SKM-1 treated with dmso at 0.1 percent for 144 hours (cell line): Measurements from ENCODE around the gene ADAMTS20.

ENCODE experiments used
- DNase-seq: peaks from one replicate; lab custom pipeline; 2025; ENCODE audit not compliant: unreplicated experiment; lab: John Stamatoyannopoulos, UW

Gene ADAMTS20

GRCh38 chr12:43317156-43317555 lies 234.8 kb downstream of the ADAMTS20 start:
- DNase-seq: no peak

DNA sequence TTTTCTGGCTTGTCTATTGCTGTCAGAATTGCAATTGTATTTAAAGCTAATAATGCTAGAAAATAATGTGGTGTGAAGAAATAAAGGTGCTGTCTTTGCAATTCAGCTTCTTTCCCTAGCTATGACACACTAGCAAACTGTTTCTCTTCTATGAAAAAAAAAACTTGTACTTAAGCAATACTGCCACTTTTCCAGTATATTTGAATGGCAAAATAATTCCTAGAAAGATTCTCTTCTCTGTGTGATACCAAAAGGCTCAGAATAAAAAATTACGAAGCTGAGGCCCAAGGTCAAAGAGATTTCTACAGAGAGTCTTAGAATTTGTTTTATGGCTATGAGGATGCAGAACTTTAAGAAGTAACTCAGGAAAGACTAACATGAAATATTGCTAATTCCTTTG lies 235.5 kb downstream of the ADAMTS20 start:
- DNase-seq: no peak

DNA sequence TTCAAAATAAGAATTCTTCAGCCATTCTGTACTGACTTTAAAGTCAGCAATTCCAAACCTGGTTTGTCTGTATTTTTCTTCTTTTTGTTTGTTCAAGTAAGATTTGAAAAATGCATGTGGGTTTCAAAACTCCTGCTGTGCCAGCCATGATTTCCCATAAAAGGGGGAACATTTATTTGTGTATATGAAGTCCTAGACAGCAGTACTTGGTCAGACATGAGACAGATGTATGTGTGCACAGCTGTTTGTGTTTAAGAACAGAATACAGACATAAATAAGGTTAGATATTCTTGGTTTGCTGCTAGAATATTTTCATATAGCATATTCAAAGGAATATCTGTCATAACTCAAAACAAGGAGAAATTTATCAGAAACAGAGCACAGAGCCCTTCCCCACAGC lies 236.0 kb downstream of the ADAMTS20 start:
- no peak for DNase-seq

DNA sequence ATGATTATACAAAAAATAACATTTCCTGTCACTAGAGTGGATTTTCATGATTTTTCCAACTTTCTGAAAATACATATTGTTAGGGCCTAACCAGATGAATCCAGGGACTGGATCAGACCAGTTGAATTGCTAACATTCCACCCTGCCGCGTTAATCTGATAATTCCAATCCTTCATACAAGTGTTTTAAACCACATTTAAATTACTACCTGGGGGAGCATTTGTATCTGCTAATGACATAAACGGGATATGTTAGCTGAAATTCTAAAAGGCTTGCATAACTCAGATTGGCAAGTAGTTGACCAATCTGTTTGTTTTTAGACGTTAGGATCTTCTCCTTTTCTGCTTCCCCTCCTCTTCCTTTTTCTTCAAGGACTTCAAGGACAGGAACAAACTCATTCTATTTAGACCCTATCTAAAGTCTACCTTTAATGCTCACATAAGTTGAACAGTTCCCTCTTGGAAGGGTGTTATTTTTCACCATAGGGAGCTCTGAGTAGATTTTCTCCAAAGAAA lies 239.0 kb downstream of the ADAMTS20 start:
- DNase-seq: peak; percentile 60

DNA sequence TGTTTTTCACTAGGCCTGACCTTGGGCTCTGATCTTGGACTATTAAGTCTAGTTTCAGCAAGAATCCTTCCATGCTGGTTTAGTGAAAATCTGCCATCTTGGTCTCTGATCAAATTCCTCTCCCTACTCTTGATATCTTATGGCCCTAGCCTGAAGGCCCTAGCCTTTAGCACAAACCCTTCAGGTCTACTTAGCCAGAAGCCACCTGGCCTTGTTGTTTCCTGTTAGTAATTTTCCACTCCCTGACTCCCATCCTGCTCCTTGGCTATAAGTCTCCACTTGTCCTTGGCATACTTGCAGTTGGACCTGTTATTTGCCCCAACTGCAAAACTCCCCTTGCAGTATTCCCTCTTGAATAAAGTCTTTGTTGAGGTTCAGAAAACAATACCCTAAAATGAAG lies 241.4 kb downstream of the ADAMTS20 start:
- DNase-seq: no peak

DNA sequence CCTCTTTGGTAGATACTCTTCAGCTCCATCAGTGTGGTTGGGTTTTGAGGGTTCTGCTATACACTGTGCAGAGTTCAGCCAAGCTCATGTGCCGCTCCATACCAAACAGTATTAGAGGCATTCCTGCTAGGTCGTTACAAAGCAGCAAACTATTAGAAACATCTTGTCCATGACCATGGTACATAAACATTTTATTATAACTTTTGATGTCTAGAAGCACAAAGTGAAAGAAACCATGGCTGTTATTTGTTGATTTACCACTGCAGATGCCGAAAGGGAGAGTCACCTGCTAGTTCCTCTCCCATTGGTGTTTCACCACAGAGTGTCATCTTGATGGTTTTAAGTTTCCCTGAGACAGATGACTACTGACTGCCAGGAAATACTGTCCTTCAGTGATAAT lies 242.0 kb downstream of the ADAMTS20 start:
- DNase-seq: no peak

- DNase-seq: no peak
Measured at GRCh38 chr12:43308776-43309175, 243.2 kb downstream of the ADAMTS20 start.

GRCh38 chr12:43307126-43307525 lies 244.9 kb downstream of the ADAMTS20 start:
- DNase-seq: no peak

DNA sequence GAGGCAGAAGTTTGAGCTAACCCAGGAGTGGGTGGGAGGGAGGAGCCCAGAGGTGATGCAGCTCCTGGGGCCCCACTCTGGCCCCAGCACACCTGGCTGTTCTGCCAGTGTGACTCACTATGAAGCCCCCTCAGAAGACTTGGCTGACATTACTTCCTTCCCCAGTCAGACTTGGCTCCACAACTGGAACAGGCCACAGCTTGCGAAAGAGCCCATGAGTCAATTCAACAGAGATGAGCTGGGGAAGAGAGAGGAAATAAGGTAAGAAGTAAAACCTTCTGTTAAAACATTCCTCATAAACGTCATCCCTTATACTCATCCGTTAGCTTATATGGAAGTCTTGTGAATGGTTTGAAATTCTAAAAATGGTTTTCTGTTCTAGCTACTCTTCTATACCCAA lies 245.9 kb downstream of the ADAMTS20 start:
- peak; percentile 28 for DNase-seq

DNA sequence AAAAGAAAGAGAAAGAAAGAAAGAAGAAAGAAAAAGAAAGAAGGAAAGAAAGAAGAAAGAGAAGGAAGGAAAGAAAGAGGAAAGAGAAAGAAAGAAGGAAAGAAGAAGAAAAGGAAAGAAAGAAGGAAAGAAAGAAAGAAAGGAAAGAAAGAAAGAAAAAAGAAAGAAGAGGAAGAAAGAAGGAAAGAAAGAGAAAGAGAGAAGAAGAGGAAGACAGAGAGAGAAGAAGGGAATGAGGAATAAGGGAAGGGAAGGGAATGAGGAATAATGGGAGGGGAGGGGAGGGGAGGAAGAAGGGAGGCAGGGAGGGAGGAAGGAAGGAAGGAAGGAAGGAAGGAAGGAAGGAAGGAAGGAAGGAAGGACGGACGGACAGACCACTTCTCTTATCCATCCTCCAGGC lies 246.9 kb downstream of the ADAMTS20 start:
- no peak for DNase-seq
